GM21526 (cell line): ENCODE results near the gene GNAS-AS1.

Experiments used
- ATAC-seq: cut with Tn5 transposase; IDR thresholded peaks from one replicate; pipeline ENCODE4 v1.9.1; 2021; ENCODE audit warnings: moderate library complexity; ENCODE audit not compliant: unreplicated experiment, low FRiP score

GNAS-AS1 gene

GRCh38 chr20:58850693-58851174 lies at the start of gene GNAS-AS1:
Gene GNAS-AS1 (minus strand): TSS chr20:58850902.
- peak; percentile 88 for ATAC-seq

GRCh38 chr20:58900397-58900796 lies 49.7 kb upstream of the GNAS-AS1 start:
- ATAC-seq: no peak

GRCh38 chr20:58899512-58899911 lies 48.8 kb upstream of the GNAS-AS1 start:
- no peak for ATAC-seq

GRCh38 chr20:58898629-58899408 lies 48.1 kb upstream of the GNAS-AS1 start:
- ATAC-seq: no peak

GRCh38 chr20:58897488-58897887 lies 46.8 kb upstream of the GNAS-AS1 start:
- no peak for ATAC-seq

- no peak for ATAC-seq
These were observed 46.1 kb upstream of the GNAS-AS1 start for GRCh38 chr20:58896820-58897219.

- no peak for ATAC-seq
These were observed 44.9 kb upstream of the GNAS-AS1 start for GRCh38 chr20:58895448-58896180.

GRCh38 chr20:58894652-58895447 lies 44.1 kb upstream of the GNAS-AS1 start:
- no peak for ATAC-seq

- no peak for ATAC-seq
These were observed 42.8 kb upstream of the GNAS-AS1 start for GRCh38 chr20:58893355-58894120.

GRCh38 chr20:58892932-58893224 lies 42.2 kb upstream of the GNAS-AS1 start:
- no peak for ATAC-seq

- no peak for ATAC-seq
These were observed 41.6 kb upstream of the GNAS-AS1 start for GRCh38 chr20:58892141-58892931.

- no peak for ATAC-seq
These were observed 41.0 kb upstream of the GNAS-AS1 start for GRCh38 chr20:58891718-58892140.

GRCh38 chr20:58891086-58891717 lies 40.5 kb upstream of the GNAS-AS1 start:
- no peak for ATAC-seq

- no peak for ATAC-seq
These were observed 39.9 kb upstream of the GNAS-AS1 start for GRCh38 chr20:58890518-58891085.

GRCh38 chr20:58889798-58890517 lies 39.3 kb upstream of the GNAS-AS1 start:
- ATAC-seq: no peak

GRCh38 chr20:58889334-58889760 lies 38.6 kb upstream of the GNAS-AS1 start:
- no peak for ATAC-seq

- peak; percentile 42 for ATAC-seq
These were observed 38.0 kb upstream of the GNAS-AS1 start for GRCh38 chr20:58888521-58889333.
